Smooth muscle cell of the brain vasculature (primary cell): ENCODE data around the gene APOC4.
"Not testable (repeated sequence)": the region's sequence is repeated elsewhere in the genome, so short reads cannot be mapped to it uniquely, and the experiment has no call there.

Experiments
- DNase-seq: peaks from one replicate; pipeline ENCODE4 v3.0.0-alpha.2; 2012; ENCODE audit warnings: low read depth, low spot score

APOC4 gene

GRCh38 chr19:44958090-44958489, 16.1 kb downstream of the APOC4 start:
- no peak for DNase-seq

- DNase-seq = no peak
Measured at GRCh38 chr19:44959691-44960090, 17.7 kb downstream of the APOC4 start.

- no peak for DNase-seq
Measured at GRCh38 chr19:44960906-44961728, 19.1 kb downstream of the APOC4 start.

- DNase-seq = no peak
Measured at GRCh38 chr19:44961821-44962220, 19.8 kb downstream of the APOC4 start.

DNA sequence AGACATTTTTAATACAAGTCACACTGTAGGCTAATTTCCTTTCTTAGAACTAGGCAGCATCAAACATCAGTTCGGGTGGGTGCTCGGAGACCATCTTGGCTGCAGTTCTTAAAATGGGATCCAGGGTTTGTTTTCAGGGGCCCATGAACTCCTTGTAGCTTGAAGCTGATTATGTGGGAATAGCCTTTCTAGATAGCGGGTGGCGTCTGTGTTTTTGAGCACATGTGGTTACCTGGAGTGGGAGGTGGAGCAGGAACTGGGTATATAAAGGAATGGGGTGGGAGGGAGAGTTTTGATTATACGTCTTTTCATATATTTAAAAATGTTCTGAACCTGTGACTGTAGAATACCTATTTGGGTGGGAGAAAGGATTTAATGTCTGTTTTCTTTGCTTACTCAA, 26.1 kb downstream of the APOC4 start:
- no peak for DNase-seq

- no peak for DNase-seq
Measured at GRCh38 chr19:44968670-44969069, 26.6 kb downstream of the APOC4 start.

DNA sequence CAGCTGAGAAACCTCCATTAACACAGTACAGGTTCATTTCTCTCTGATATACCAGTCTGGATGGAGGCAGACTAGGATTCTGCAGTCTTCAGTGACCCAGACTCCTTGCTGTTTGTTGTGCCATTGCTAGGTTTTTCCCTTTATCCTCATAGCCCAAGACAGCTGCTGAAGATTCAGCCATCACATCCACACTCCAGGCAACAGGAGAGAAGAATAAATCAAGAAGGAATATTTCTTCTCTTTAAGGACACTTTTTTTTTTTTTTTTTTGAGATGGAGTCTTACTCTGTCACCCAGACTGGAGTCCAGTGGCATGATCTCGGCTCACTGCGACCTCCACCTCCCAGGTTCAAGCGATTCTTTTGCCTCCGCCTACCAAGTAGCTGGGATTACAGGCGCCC, 27.4 kb downstream of the APOC4 start:
- no peak for DNase-seq

DNA sequence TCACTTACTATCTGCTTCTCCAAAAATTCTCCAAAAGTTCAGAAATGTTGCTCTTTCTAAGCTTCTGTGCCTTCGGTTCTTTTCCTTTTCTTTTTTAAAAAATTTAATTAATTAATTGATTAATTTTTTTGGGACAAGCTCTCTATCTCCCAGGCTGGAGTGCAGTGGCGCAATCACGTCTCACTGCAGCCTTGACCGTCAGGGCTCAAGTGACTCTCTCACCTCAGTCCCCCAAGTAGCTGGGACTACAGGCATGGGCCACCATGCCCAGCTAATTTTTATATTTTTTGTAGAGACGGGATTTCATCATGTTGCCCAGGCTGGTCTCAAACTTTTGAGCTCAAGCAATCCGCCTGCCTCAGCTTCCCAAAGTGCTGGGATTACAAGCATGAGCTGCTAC, 29.4 kb downstream of the APOC4 start:
- DNase-seq = not testable (repeated sequence)

- no peak for DNase-seq
Measured at GRCh38 chr19:44972802-44973201, 30.8 kb downstream of the APOC4 start.

GRCh38 chr19:44973982-44974735, 32.1 kb downstream of the APOC4 start:
- DNase-seq = no peak

DNA sequence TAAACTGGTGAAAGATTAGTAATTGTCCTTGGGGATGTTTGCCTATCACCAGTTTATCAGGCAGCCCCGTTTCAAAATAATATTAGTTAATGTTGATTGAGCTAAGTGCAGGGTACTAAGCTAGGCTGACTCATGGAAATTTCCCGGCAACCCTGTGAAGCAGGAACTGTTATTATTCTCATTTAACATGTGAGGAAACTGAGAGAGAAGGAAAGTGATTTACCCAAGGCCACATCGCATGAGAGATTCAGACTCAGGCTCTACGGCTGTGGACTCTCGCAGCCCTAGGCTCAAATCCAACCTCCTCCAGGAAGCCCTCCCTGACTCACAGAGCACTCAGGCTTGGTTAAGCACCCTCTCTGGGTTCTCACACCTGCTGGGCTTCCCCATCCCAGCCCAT, 32.8 kb downstream of the APOC4 start:
- DNase-seq = no peak

DNA sequence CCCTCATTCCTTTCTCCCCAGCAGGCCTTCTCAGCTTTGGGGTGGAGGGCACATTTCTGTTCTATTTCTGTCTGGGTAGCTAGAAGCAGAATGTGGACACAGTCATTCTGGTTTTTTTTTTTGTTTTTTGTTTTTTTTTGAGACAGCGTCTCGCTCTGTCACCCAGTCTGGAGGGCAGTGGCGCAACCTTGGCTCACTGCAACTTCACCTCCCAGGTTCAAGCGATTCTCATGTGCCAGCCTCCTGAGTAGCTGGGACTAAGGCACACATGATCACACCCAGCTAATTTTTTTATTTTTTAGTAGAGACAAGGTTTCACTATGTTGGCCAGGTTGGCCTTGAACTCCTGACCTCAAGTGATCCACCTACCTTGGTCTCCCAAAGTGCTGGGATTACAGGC, 33.4 kb downstream of the APOC4 start:
- DNase-seq = no peak

DNA sequence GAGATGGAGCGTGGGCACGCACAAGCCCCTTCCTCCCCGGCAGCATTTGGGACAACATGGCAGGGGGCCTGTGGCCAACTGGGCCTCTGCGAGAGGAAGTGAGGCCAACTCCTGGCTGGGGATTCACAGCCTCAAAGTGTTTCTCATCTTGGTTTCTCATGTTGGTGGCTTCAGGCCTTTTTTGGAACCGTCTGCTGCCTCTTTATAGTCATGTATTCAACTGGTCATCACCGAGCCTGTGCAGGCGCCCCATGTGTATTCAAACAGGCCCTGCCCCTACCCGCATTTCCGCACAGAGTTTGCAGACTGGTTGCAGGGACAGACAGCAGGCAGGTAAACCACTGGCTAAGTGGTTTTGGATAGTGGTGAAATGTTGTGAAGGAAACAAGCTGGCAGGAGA, 42.0 kb downstream of the APOC4 start:
- no peak for DNase-seq

GRCh38 chr19:44985445-44985844, 43.4 kb downstream of the APOC4 start:
- DNase-seq = no peak

- DNase-seq = no peak
Measured at GRCh38 chr19:44986389-44986788, 44.4 kb downstream of the APOC4 start.

GRCh38 chr19:44987148-44987675, 45.2 kb downstream of the APOC4 start:
- DNase-seq = no peak

GRCh38 chr19:44988273-44988672, 46.2 kb downstream of the APOC4 start:
- no peak for DNase-seq

- DNase-seq = peak; percentile 20
Measured at GRCh38 chr19:44988896-44989556, 47.0 kb downstream of the APOC4 start.

DNA sequence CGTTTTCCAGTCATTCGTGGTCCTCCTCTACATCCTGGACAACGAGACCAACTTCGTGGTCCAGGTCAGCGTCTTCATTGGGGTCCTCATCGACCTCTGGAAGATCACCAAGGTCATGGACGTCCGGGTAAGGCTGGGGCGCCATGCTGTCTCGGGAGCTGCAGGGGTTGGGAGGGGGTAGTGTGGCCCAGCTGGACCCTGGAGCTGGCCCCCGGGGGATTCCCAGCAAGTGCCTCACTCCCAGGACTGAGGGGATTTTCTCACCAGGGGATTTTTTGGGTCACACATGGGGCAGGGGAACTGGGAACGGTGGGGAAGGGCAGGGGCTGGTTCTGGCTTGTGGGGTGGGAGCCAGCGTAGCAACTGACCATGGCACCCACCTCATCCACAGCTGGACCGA, 48.4 kb downstream of the APOC4 start:
- no peak for DNase-seq

- DNase-seq = no peak
Measured at GRCh38 chr19:44990966-44991365, 48.9 kb downstream of the APOC4 start.

DNA sequence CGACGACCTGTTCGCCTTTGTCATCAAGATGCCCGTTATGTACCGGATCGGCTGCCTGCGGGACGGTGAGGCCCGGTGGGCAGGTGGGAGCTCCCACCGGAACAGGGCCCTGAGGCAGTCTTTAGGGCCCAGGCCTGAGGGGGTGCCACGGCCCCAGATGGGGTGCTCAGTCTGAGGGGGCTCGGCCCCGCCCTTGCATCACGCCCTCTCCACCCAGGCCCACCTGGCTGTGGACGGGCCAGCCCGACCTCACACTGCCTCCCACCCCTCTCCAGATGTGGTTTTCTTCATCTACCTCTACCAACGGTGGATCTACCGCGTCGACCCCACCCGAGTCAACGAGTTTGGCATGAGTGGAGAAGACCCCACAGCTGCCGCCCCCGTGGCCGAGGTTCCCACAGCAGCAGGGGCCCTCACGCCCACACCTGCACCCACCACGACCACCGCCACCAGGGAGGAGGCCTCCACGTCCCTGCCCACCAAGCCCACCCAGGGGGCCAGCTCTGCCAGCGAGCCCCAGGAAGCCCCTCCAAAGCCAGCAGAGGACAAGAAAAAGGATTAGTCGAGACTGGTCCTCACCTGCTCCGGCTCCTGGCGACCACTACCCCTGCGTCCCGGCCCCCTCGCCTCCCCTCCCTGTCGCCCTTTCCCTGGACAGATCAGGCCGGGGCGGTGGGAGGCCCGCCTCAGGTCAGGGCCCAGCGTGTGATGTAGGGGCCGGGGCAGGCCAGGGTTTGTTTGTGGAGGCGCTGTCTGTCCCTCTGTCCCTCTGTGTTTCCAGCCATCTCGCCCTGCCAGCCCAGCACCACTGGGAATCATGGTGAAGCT, 50.5 kb downstream of the APOC4 start:
- DNase-seq = no peak
